A673 (cell line): ENCODE results near the gene NUDCD3.

Experiments
- CTCF ChIP-seq: fragments of 300-800, 200-600 bp; sonication (generic); conservative IDR thresholded peaks from 2 replicates; pipeline ENCODE4 v1.5.1; 2017; ENCODE audit warnings: low read depth, mild to moderate bottlenecking, antibody characterized with exemption, low read length, moderate library complexity, mixed read lengths
- EZH2 ChIP-seq: fragments of 200-600 bp; sonication (generic); IDR thresholded peaks from 2 replicates; pipeline ENCODE4 v1.6.1; 2017; ENCODE audit warnings: borderline replicate concordance, low read depth, mild to moderate bottlenecking, mixed read lengths, antibody characterized with exemption, low read length; ENCODE audit not compliant: poor library complexity, severe bottlenecking

- TF ChIP-seq CTCF (no peak), EZH2 (no peak)
Observed at GRCh38 chr7:44391171-44391570, 99.3 kb downstream of the NUDCD3 start.
